ENCODE results near the gene DMGDH.

Gene DMGDH

GRCh38 chr5:79081779-79082178 is 12.3 kb upstream of the DMGDH start:
- ATAC-seq (replicated peaks) = no peak
- no peak overlapping the region for H3K4me3 Mint-ChIP-seq
- no peaks in the 10 kb centered on the region for H3K36me3 Mint-ChIP-seq
- H3K27me3 Mint-ChIP-seq = peaks cover 0 to 12% of the 10 kb centered on the region in 2 donors
- H3K27ac Mint-ChIP-seq = no peak overlapping the region
- no peak for DNase-seq
- H3K9me3 Mint-ChIP-seq = no peaks in the 10 kb centered on the region
- H3K4me1 Mint-ChIP-seq = no peaks in the 10 kb centered on the region

- Mint-ChIP-seq H3K4me3 (no peak overlapping the region), H3K4me1 (no peaks in the 10 kb centered on the region), H3K27me3 (peaks cover 0 to 14% of the 10 kb centered on the region in 2 donors)
Measured at GRCh38 chr5:79080804-79081203, 11.3 kb upstream of the DMGDH start.

GRCh38 chr5:79077680-79078365 is 8.3 kb upstream of the DMGDH start:
- no peak overlapping the region for H3K27ac Mint-ChIP-seq
- no peak for DNase-seq
- H3K4me1 Mint-ChIP-seq = no peaks in the 10 kb centered on the region
- H3K36me3 Mint-ChIP-seq = no peaks in the 10 kb centered on the region
- H3K9me3 Mint-ChIP-seq = no peaks in the 10 kb centered on the region
- no peak for ATAC-seq (replicated peaks)
- no peak overlapping the region for H3K4me3 Mint-ChIP-seq
- peaks cover 0 to 11% of the 10 kb centered on the region in 2 donors for H3K27me3 Mint-ChIP-seq

More at GRCh38 chr5:79080804-79081203, 11.3 kb upstream of the DMGDH start:
- H3K36me3 Mint-ChIP-seq = no peaks in the 10 kb centered on the region
- ATAC-seq (replicated peaks) (no peak), DNase-seq (no peak)
- H3K27ac Mint-ChIP-seq = no peak overlapping the region
- H3K9me3 Mint-ChIP-seq = no peaks in the 10 kb centered on the region

GRCh38 chr5:79076819-79077218 is 7.3 kb upstream of the DMGDH start:
- Mint-ChIP-seq H3K9me3 (peaks cover 0 to 3% of the 10 kb centered on the region in 2 donors), H3K27ac (no peak overlapping the region), H3K27me3 (peaks cover 8 to 17% of the 10 kb centered on the region in 2 donors), H3K4me3 (no peak overlapping the region), H3K36me3 (no peaks in the 10 kb centered on the region), H3K4me1 (no peaks in the 10 kb centered on the region)
- ATAC-seq (replicated peaks) = no peak
- DNase-seq = no peak

GRCh38 chr5:79075646-79076426 is 6.4 kb upstream of the DMGDH start:
- Mint-ChIP-seq H3K27ac (no peak overlapping the region), H3K4me1 (no peaks in the 10 kb centered on the region), H3K36me3 (no peaks in the 10 kb centered on the region), H3K4me3 (no peak overlapping the region), H3K9me3 (peaks cover 0 to 3% of the 10 kb centered on the region in 2 donors), H3K27me3 (peaks cover 18 to 27% of the 10 kb centered on the region in 2 donors)
- ATAC-seq (replicated peaks) = no peak
- no peak for DNase-seq

- Mint-ChIP-seq H3K27ac (no peak overlapping the region), H3K27me3 (peaks cover 27 to 33% of the 10 kb centered on the region in 2 donors), H3K9me3 (peaks cover 0 to 3% of the 10 kb centered on the region in 2 donors), H3K36me3 (no peaks in the 10 kb centered on the region), H3K4me1 (no peaks in the 10 kb centered on the region), H3K4me3 (no peak overlapping the region)
- ATAC-seq (replicated peaks) = no peak
- no peak for DNase-seq
Measured at GRCh38 chr5:79074641-79075040, 5.2 kb upstream of the DMGDH start.

GRCh38 chr5:79070350-79070667 is 835 bp upstream of the DMGDH start:
- H3K9me3 Mint-ChIP-seq = peaks cover 0 to 5% of the 10 kb centered on the region in 2 donors
- ATAC-seq (replicated peaks) (no peak), DNase-seq (no peak)
- peaks cover 36 to 45% of the 10 kb centered on the region in 2 donors for H3K27me3 Mint-ChIP-seq
- H3K27ac Mint-ChIP-seq = no peak overlapping the region
- no peak overlapping the region for H3K4me3 Mint-ChIP-seq
- no peaks in the 10 kb centered on the region for H3K4me1 Mint-ChIP-seq
- no peaks in the 10 kb centered on the region for H3K36me3 Mint-ChIP-seq

GRCh38 chr5:79062436-79062835 is 7.0 kb downstream of the DMGDH start:
- Mint-ChIP-seq H3K4me1 (peaks cover 0 to 6% of the 10 kb centered on the region in 2 donors), H3K36me3 (no peaks in the 10 kb centered on the region), H3K9me3 (peaks cover 0 to 1% of the 10 kb centered on the region in 2 donors), H3K27ac (no peak overlapping the region), H3K27me3 (peaks cover 21 to 24% of the 10 kb centered on the region in 2 donors), H3K4me3 (no peak overlapping the region)
- no peak for DNase-seq
- ATAC-seq (replicated peaks) = no peak

GRCh38 chr5:79059674-79060073 is 9.8 kb downstream of the DMGDH start:
- DNase-seq (no peak), ATAC-seq (replicated peaks) (no peak)
- no peak overlapping the region for H3K27ac Mint-ChIP-seq
- H3K36me3 Mint-ChIP-seq = no peaks in the 10 kb centered on the region
- H3K4me1 Mint-ChIP-seq = peaks cover 0 to 6% of the 10 kb centered on the region in 2 donors
- H3K9me3 Mint-ChIP-seq = no peaks in the 10 kb centered on the region
- no peak overlapping the region for H3K4me3 Mint-ChIP-seq
- H3K27me3 Mint-ChIP-seq = peaks cover 21 to 29% of the 10 kb centered on the region in 2 donors

GRCh38 chr5:79056847-79057246 is 12.6 kb downstream of the DMGDH start:
- no peak overlapping the region for H3K4me3 Mint-ChIP-seq
- H3K9me3 Mint-ChIP-seq = peaks cover 0 to 2% of the 10 kb centered on the region in 2 donors
- H3K4me1 Mint-ChIP-seq = peaks cover 0 to 6% of the 10 kb centered on the region in 2 donors
- ATAC-seq (replicated peaks) (no peak), DNase-seq (no peak)
- H3K27me3 Mint-ChIP-seq = peaks cover 17 to 29% of the 10 kb centered on the region in 2 donors
- no peak overlapping the region for H3K27ac Mint-ChIP-seq
- no peaks in the 10 kb centered on the region for H3K36me3 Mint-ChIP-seq

GRCh38 chr5:79055017-79055416 is 14.5 kb downstream of the DMGDH start:
- Mint-ChIP-seq H3K4me1 (peaks cover 0 to 6% of the 10 kb centered on the region in 2 donors), H3K4me3 (no peak overlapping the region), H3K36me3 (no peaks in the 10 kb centered on the region), H3K9me3 (peaks cover 0 to 2% of the 10 kb centered on the region in 2 donors), H3K27ac (no peak overlapping the region), H3K27me3 (peaks cover 8 to 24% of the 10 kb centered on the region in 2 donors)
- ATAC-seq (replicated peaks) (no peak), DNase-seq (no peak)

GRCh38 chr5:79053321-79053720 is 16.2 kb downstream of the DMGDH start:
- no peak overlapping the region for H3K27ac Mint-ChIP-seq
- DNase-seq (no peak), ATAC-seq (replicated peaks) (no peak)
- peaks cover 0 to 2% of the 10 kb centered on the region in 2 donors for H3K4me1 Mint-ChIP-seq
- peaks cover 0 to 2% of the 10 kb centered on the region in 2 donors for H3K9me3 Mint-ChIP-seq
- peaks cover 10 to 20% of the 10 kb centered on the region in 2 donors for H3K27me3 Mint-ChIP-seq
- no peaks in the 10 kb centered on the region for H3K36me3 Mint-ChIP-seq
- no peak overlapping the region for H3K4me3 Mint-ChIP-seq

GRCh38 chr5:79050498-79050897 is 19.0 kb downstream of the DMGDH start:
- no peak overlapping the region for H3K27ac Mint-ChIP-seq
- no peak for ATAC-seq (replicated peaks)
- no peaks in the 10 kb centered on the region for H3K36me3 Mint-ChIP-seq
- H3K9me3 Mint-ChIP-seq = peaks cover 0 to 2% of the 10 kb centered on the region in 2 donors
- H3K4me3 Mint-ChIP-seq = no peak overlapping the region
- H3K27me3 Mint-ChIP-seq = peaks cover 9 to 10% of the 10 kb centered on the region in 2 donors
- DNase-seq = no peak
- no peaks in the 10 kb centered on the region for H3K4me1 Mint-ChIP-seq

- Mint-ChIP-seq H3K27ac (no peak overlapping the region), H3K9me3 (peaks cover 0 to 2% of the 10 kb centered on the region in 2 donors), H3K36me3 (no peaks in the 10 kb centered on the region), H3K4me1 (no peaks in the 10 kb centered on the region), H3K4me3 (no peak overlapping the region), H3K27me3 (peaks cover 5 to 10% of the 10 kb centered on the region in 2 donors)
- no peak for ATAC-seq (replicated peaks)
- DNase-seq = no peak
Measured at GRCh38 chr5:79048437-79048836, 21.0 kb downstream of the DMGDH start.

- ATAC-seq (replicated peaks) = no peak
- no peak for DNase-seq
- Mint-ChIP-seq H3K4me1 (no peaks in the 10 kb centered on the region), H3K9me3 (peaks cover 0 to 2% of the 10 kb centered on the region in 2 donors), H3K4me3 (no peak overlapping the region), H3K27ac (no peak overlapping the region), H3K36me3 (no peaks in the 10 kb centered on the region), H3K27me3 (peaks cover 5 to 10% of the 10 kb centered on the region in 2 donors)
Measured at GRCh38 chr5:79047199-79047598, 22.3 kb downstream of the DMGDH start.

Measured in stimulated activated naive B cell treated with anti-CD40 and anti-IgM and Interleukin-4, amounts not matched to agents 10 μg/mL and 1 μg/mL and 100 μg/mL, for 72 hours (primary cell).